Measurements from ENCODE around the gene DDX24. TPM values are rescaled to one million over a fixed set of nuclear protein-coding genes. Genes with fewer than 3 reads are reported as not detected.

DDX24 gene
- total RNA-seq, 4 donors from 2014 or later: 116 to 170 (median 151) TPM

GRCh38 chr14:94066089-94066676, 14.8 kb downstream of the DDX24 start:
- Histone ChIP-seq H3K36me3 (peaks cover 0 to 38% (median 4%) of the 10 kb centered on the region in 3 donors), H3K27me3 (no peaks in the 10 kb centered on the region), H3K4me1 (peaks cover 0 to 47% (median 7%) of the 10 kb centered on the region in 4 donors), H3K9me3 (peaks cover 0 to 22% (median 8%) of the 10 kb centered on the region in 4 donors), H3K27ac (no peak overlapping the region), H3K4me3 (no peak overlapping the region)
- TF ChIP-seq CTCF (IDR thresholded peaks at IDR 0.05): no peak
- no peak for DNase-seq (ENCODE audit: low spot score in 2 of 2)
- 85 to 86% methylated on average over 8 of the region's 8 CpGs for WGBS, 2 donors

GRCh38 chr14:94062344-94062940, 18.6 kb downstream of the DDX24 start:
- DNase-seq (ENCODE audit: low spot score in 2 of 2): no peak
- no peaks in the 10 kb centered on the region for H3K27me3 ChIP-seq
- H3K4me3 ChIP-seq: no peak overlapping the region
- no peak overlapping the region for H3K27ac ChIP-seq
- H3K4me1 ChIP-seq: peaks cover 0 to 71% (median 8%) of the 10 kb centered on the region in 4 donors
- H3K36me3 ChIP-seq: peaks cover 0 to 76% (median 20%) of the 10 kb centered on the region in 3 donors
- 68 to 72% methylated on average over 9 of the region's 9 CpGs for WGBS, 2 donors
- TF ChIP-seq POLR2A (IDR thresholded peaks at IDR 0.05) (no peak), CTCF (IDR thresholded peaks at IDR 0.05) (no peak), EP300 (IDR thresholded peaks at IDR 0.05) (no peak)
- H3K9me3 ChIP-seq: peaks cover 0 to 4% (median 0%) of the 10 kb centered on the region in 4 donors

GRCh38 chr14:94059998-94060397, 21.0 kb downstream of the DDX24 start:
- Histone ChIP-seq H3K4me3 (no peak overlapping the region), H3K4me1 (peaks cover 0 to 55% (median 8%) of the 10 kb centered on the region in 4 donors), H3K36me3 (peaks cover 0 to 93% (median 28%) of the 10 kb centered on the region in 3 donors), H3K9me3 (no peaks in the 10 kb centered on the region), H3K27me3 (no peaks in the 10 kb centered on the region), H3K27ac (no peak overlapping the region)
- DNase-seq (ENCODE audit: low spot score in 2 of 2): no peak
- 51% methylated on average over 5 of the region's 5 CpGs for WGBS, 2 donors
- no peak for TF ChIP-seq POLR2A (IDR thresholded peaks at IDR 0.05)

- WGBS, 2 donors: 65 to 69% methylated on average over 5 of the region's 5 CpGs
- no peak overlapping the region for H3K27ac ChIP-seq
- no peaks in the 10 kb centered on the region for H3K27me3 ChIP-seq
- peaks cover 0 to 97% (median 41%) of the 10 kb centered on the region in 3 donors for H3K36me3 ChIP-seq
- no peak for DNase-seq (ENCODE audit: low spot score in 2 of 2)
- H3K4me3 ChIP-seq: no peak overlapping the region
- peaks cover 0 to 54% (median 8%) of the 10 kb centered on the region in 4 donors for H3K4me1 ChIP-seq
- no peaks in the 10 kb centered on the region for H3K9me3 ChIP-seq
- TF ChIP-seq EP300 (IDR thresholded peaks at IDR 0.05) (no peak), CTCF (IDR thresholded peaks at IDR 0.05) (no peak), POLR2A (IDR thresholded peaks at IDR 0.05) (no peak)
Measured at GRCh38 chr14:94058674-94059138, 22.3 kb downstream of the DDX24 start.

- Histone ChIP-seq H3K9me3 (no peaks in the 10 kb centered on the region), H3K27ac (no peak overlapping the region), H3K4me1 (peaks cover 0 to 50% (median 8%) of the 10 kb centered on the region in 4 donors), H3K27me3 (no peaks in the 10 kb centered on the region), H3K36me3 (peaks cover 0 to 95% (median 41%) of the 10 kb centered on the region in 3 donors), H3K4me3 (no peak overlapping the region)
- TF ChIP-seq EP300 (IDR thresholded peaks at IDR 0.05): no peak
- TF ChIP-seq POLR2A (IDR thresholded peaks at IDR 0.05): no peak
- no peak for TF ChIP-seq CTCF (IDR thresholded peaks at IDR 0.05)
- WGBS, 2 donors: 84 to 93% methylated on average over 1 of the region's 1 CpG
- no peak for DNase-seq (ENCODE audit: low spot score in 2 of 2)
Measured at GRCh38 chr14:94058128-94058673, 22.8 kb downstream of the DDX24 start.
